ENCODE measurements around the gene COL13A1.

- TF ChIP-seq CTCF (IDR thresholded peaks at IDR 0.05; ENCODE audit: insufficient read depth, low read depth, low read length) (no peak), EZH2 (IDR thresholded peaks at IDR 0.05; ENCODE audit: insufficient read depth, low read length) (no peak)
Observed at GRCh38 chr10:69880301-69881081, 78.8 kb downstream of the COL13A1 start.

Measured in astrocyte (in vitro differentiated cells and primary cell).